GM20000 (cell line): ENCODE measurements around the gene INTS2.
"Not testable (repeated sequence)": the region's sequence is repeated elsewhere in the genome, so short reads cannot be mapped to it uniquely, and the experiment has no call there.

Experiments
- DNase-seq: peaks from one replicate; pipeline ENCODE4 v3.0.0; 2012; ENCODE audit warnings: low spot score
- TF ChIP-seq, protein P1 (sequence below): IDR thresholded peaks from 2 replicates; pipeline ENCODE4 v1.5.1; 2012; ENCODE audit warnings: mild to moderate bottlenecking, control low read depth; ENCODE audit errors: extremely low read depth, missing control alignments

The INTS2 gene

GRCh38 chr17:61908292-61909037, 19.3 kb downstream of the INTS2 start:
- TF ChIP-seq, protein P1, sequence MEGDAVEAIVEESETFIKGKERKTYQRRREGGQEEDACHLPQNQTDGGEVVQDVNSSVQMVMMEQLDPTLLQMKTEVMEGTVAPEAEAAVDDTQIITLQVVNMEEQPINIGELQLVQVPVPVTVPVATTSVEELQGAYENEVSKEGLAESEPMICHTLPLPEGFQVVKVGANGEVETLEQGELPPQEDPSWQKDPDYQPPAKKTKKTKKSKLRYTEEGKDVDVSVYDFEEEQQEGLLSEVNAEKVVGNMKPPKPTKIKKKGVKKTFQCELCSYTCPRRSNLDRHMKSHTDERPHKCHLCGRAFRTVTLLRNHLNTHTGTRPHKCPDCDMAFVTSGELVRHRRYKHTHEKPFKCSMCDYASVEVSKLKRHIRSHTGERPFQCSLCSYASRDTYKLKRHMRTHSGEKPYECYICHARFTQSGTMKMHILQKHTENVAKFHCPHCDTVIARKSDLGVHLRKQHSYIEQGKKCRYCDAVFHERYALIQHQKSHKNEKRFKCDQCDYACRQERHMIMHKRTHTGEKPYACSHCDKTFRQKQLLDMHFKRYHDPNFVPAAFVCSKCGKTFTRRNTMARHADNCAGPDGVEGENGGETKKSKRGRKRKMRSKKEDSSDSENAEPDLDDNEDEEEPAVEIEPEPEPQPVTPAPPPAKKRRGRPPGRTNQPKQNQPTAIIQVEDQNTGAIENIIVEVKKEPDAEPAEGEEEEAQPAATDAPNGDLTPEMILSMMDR, result no peak
- DNase-seq, result no peak

- DNase-seq, result no peak
- TF ChIP-seq, protein P1, result no peak
These were observed 20.4 kb downstream of the INTS2 start for GRCh38 chr17:61907361-61907760.

DNA sequence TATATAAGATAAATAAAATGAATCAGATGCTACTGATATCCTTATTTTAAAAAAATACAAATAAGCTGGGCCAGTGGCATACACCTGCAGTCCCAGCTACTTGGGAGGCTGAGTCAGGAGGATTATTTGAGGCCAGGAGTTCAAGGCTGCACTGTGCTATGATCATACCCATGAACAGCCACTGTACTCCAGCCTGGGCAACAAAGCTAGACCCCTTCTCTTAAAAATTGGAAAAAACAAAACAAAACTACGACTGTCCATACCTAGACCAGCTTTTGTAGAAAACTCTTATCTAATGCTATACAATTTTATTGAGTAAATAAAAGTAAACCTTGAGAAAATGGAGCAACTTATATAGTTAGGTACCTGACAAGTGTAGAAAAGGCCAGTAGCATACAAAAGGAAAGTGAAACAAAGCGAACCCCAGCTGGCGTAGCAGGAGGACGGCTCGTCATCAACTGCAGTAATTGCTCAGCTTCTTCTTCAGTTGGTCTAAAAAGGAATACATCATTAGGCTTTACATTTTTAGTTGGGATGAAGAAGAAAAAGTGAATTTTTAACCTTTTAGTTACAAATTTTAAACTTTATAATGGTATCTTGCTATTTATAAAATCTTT, 23.6 kb downstream of the INTS2 start:
- DNase-seq, result peak; percentile 68
- TF ChIP-seq, protein P1, result no peak

GRCh38 chr17:61903251-61903650, 24.5 kb downstream of the INTS2 start:
- no peak for DNase-seq
- TF ChIP-seq, protein P1, result no peak

DNA sequence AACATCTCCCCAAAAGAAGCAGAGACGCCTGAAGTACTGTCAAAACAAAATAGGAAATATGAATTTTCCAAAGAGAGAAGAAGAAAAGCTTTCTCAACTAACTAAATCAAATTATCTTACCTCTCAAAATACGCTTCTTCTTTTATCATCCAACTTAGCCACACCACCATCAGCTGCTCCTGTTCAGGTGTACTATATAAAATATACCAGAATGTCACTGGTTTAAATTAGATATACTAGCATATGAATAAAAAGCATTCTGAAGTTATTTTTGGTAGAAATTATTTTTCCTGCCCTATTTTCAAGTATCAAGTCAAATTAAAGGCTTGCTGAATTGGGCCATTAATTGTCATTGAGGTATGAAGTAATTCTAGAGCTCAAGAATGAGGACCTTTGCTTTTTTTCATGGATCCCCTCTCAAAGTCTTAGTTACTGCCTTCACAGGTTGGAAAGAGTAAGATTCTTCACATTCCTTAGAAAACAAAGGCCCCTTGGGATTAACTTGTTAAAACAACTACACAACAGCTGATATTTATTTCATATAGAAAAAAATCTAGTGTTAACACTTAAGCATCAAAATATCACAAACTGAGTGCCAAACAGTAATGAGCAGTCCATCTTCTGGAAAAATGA, 30.1 kb downstream of the INTS2 start:
- TF ChIP-seq, protein P1, result no peak
- DNase-seq, result no peak

DNA sequence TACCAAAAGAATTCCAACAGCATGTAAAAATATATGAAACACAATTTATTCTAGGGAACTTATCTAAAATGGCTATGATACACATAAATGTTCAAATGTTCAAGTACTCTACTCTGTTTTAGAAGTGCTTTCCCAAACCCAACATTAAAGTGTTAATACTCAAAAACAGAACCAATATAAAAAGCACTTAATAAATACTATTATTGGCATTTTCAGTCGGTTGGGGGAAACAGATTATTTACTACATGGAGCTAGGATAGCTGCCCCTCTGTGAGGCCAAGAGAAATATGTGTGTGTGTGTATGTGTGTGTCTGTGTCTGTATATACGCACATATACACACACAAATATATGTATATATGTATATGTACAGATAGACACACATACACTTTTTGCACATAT, 32.4 kb downstream of the INTS2 start:
- TF ChIP-seq, protein P1, result no peak
- no peak for DNase-seq

- DNase-seq, result not testable (repeated sequence)
These were observed 33.5 kb downstream of the INTS2 start for GRCh38 chr17:61894310-61894709.

GRCh38 chr17:61887733-61888132, 40.0 kb downstream of the INTS2 start:
- not testable (repeated sequence) for DNase-seq

GRCh38 chr17:61885865-61886264, 41.9 kb downstream of the INTS2 start:
- not testable (repeated sequence) for DNase-seq
